GM18867 (cell line): ENCODE measurements around the gene TJP3.
"Not testable (repeated sequence)": the region's sequence is repeated elsewhere in the genome, so short reads cannot be mapped to it uniquely, and the experiment has no call there.

Experiments
- ATAC-seq: cut with Tn5 transposase; IDR thresholded peaks from one replicate; pipeline ENCODE4 v1.9.1; 2021; ENCODE audit warnings: mild to moderate bottlenecking, moderate library complexity; ENCODE audit not compliant: unreplicated experiment

The TJP3 gene

GRCh38 chr19:3708207-3708931 lies at the start of gene TJP3:
Gene TJP3, plus strand, starts transcription at chr19:3708384. Its CDS starts 20,049 bp downstream, at chr19:3728433.
- no peak for ATAC-seq

DNA sequence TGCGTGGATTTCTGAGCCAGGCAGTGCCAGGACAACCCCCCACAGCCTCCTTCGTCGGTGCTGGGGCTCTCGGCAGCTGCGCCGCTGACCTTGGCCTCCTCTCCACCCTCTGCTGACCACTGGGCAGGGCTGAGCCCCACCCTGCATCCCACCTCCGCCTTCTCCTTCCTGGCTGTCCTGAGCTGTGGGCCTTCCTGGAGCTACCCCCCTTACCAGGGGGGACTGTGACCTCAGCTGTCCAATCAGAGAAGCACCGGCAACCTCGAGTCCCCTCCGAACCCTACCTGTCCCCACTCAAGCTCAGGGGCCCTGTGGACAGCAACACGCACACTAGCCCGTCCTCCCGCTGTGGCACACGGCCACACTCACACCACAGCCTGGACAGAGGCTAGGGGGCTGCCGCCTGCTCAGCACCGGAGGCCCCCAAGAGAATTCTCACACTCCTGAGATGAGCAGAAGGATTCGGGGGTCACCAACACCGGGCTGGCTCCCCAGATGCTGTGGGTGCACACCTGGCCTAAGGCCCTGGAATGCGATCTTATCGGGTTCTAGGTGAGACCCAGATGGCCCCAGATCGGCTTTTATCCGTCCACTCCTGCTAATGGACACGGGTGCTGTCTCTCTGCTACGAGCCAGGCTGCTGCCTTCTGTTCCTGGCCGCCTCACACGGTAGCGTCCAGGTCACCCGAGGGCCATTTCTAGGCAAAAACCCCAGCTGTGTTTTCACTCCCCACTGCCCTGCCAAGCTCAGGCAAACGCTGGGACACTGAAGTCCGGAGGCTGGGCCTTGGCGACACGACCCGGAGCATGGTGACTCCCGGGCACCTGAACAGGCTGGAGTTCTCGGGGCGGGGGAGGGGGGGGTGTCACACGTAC lies 49.1 kb upstream of the TJP3 start:
- ATAC-seq, result no peak

DNA sequence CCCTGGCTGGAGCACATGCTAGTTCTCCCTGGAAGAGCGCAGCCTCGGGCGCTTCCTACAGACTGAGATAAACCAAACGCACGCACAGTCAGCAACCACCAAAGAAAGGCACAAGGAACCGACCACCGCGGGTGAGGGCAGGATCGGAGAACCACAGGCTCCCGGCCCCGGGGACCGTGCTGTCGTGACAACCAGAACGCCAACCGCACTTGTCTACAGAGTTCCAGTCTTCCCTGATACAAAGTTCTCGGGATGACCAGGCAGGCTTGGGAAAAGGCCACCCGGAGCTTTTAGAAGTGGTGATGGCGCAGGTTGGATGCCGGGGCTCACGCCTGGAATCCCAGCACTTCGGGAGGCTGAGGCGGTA lies 48.5 kb upstream of the TJP3 start:
- no peak for ATAC-seq

- ATAC-seq, result no peak
These were observed 47.5 kb upstream of the TJP3 start for GRCh38 chr19:3660493-3661219.

DNA sequence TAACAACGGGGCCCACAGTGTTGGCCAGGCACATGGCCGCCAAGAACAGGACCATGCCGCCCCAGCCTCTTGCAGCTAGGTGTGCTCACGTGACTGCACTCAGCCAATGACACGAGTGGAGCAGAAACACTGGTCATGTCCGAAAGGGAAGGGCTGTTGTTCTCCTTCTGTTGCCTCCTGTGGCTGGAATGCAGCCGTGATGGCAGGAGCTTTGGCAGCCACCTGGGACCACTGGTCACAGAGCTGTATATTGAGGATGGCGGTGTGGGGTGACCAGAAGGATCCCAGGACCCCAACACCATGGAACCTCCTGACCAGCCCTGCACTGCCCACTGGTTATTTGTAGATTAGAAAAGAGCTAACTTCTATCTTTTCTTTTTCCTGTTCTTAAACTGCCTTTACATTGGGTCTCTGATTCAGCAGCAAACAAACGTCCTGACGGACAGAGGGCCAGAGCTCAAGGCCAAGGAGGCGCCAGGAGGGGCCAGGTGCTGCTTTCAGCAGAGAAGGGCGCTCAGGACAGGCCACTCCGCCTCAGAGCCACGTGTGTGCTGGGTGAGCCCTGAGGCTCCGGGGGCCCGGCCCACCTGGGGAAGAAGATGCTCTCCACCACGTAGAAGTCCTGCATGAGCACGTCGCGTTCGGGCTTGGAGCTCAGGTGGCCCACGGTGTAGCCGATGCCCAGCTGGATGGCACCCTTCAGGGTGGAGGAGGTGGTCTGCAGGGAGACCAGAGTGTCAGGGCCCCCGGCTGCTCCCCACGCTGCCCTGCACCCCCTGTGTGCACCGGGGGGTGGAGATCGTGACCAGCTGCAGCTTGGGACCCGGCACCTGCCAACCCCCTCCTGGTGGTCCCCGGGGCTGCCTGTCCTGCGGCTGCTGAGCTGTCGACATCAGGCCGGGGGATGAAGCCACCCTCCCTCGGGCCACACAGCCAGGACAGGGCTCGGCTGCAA lies 46.6 kb upstream of the TJP3 start:
- ATAC-seq, result no peak

GRCh38 chr19:3663838-3664237 lies 44.3 kb upstream of the TJP3 start:
- no peak for ATAC-seq

DNA sequence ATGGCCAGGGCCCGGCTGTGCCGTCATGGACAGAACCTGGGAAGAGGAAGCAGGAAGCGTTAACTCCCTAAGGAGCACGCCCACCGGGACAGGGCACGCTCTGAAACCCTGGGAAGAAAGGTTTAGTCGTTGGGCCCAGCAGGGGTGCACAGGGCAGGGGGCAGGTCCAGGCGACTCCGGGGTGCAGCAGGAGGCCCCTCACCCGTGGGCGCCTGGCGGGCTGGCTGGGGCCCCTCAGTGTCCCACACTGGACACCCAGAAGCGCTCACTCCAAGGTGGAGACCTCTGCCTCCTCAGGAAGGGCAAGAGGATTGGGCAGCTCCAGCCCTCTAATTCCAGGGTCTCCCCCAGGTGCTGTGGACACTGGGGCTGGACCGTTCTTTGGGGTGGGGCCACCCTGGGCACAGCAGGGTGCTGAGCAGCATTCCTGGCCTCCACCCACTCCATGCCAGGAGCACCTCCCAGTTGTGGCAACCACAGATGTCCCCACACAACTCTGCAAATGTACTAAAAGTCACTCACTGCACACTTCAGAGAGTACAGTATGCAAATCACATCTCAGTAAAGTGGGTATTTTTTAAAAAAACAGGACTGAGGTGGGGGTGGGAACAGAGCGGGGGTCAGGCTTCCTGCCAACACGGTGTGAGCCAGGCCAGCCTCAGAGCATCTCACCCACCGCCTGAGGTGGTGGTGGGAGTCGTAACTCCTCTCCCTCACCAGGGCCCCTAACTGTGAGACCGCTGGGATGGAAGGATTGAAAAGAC lies 43.1 kb upstream of the TJP3 start:
- no peak for ATAC-seq

DNA sequence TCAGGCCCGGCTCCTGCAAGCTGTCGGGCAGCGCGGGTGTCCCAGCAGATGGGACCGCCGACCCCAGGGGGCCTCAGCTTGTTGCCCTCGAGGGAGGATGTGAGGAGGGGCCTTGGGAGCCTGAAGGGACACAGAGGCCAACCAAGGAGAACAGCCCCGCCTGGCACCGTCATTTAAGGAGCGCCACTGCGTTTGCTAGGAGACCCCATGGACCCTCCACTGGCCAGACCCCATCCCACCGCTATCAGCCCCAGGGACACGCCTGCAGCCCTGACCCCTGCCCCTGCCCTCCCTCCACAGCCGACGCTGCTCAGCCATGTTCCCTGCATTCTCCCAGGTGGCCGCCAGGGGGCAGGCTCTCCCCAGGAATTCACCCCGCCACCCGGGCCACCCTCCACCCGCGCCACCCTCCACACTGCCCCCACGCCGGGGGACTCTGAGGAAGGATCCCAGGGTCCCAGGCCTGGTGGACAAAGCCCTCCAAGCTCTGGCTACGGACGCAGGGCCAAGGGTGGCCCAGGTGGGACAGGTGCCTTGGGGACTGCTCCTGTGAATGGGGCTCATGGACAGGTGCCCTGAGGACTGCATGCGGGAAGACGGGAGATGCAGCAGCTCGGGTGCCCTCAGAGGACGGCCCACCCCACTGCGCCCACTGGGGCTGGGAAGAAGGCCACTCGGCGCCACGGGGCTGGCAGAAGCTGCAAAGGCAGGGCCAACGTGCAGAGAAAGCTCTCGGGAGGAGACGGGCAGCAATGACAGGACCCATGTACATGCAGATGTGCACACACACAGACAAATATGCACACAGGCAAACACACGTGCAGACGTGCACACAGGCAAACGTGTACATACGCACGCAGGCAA lies 42.3 kb upstream of the TJP3 start:
- no peak for ATAC-seq

GRCh38 chr19:3666545-3666856 lies 41.7 kb upstream of the TJP3 start:
- ATAC-seq, result not testable (repeated sequence)

GRCh38 chr19:3667037-3667638 lies 41.0 kb upstream of the TJP3 start:
- no peak for ATAC-seq

DNA sequence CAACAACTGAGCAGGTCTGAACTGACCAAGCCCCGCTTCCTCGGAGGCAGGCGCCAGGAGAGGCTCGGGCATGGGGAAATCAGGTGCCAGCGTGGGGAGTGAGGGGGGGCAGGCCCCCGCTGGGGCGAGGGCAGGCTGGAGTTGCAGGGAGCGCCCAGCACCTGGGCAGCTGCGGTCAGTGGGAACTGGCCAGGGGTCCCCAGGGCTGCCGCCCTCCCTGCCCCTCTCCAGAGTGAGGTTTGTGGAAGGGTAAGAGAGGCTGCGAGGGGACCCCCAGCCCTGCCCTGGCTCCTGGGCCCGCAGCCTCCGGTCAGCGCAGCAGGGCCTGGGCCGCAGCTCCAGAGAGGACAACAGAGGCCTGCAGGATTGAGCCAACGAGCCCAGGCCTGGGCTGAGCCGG lies 40.4 kb upstream of the TJP3 start:
- ATAC-seq, result no peak

- no peak for ATAC-seq
These were observed 39.7 kb upstream of the TJP3 start for GRCh38 chr19:3668331-3669081.

- ATAC-seq, result no peak
These were observed 38.9 kb upstream of the TJP3 start for GRCh38 chr19:3669082-3669946.

- no peak for ATAC-seq
These were observed 38.0 kb upstream of the TJP3 start for GRCh38 chr19:3669947-3670795.

DNA sequence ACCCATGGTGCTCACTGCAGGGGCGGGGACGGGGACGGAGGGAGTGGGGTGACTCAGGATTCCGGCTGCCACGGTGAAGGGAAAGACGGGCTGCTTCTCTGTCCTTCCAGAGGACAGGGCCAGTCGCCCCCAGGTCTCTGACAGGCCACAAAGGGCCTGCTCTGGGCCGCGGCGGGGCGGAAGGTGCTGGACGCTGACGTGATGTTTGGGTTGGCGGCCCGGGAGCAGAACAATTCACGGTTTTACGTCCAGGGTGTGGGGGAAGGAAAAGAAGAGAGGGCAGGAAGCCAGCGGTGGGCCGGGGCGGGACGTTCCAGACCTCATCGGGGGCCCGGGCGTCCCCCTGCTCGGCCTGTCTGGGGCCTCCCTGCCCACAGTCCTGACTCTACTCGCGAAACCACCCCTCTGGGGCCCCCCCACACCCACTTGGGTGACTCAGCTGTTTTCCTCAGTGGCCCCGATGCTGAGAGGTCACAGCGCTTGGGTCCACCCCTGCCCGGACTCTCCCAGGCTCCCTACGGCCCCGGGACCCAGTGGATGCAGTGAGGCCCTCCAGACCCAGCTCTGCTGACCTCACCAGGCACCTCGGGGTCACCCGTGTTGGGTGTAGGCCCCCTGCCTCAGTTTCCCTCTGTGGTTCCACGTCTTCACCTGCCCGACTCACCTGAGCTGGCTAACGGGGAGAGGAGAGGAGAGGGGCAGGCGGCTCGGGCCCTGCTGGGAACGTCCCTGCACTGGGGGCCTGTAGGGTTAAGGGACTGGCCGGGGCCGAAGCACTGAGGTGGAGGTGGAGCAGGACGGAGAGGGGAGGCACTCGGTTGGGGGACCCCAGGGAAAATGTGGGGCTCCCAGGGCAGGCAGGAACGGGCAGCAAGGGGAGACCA lies 37.1 kb upstream of the TJP3 start:
- no peak for ATAC-seq
